Lung (tissue), 12 donors: ENCODE results near the gene ARID2. TPM values are rescaled to one million over a fixed set of nuclear protein-coding genes. Genes with fewer than 3 reads are reported as not detected.

Experiments
- ATAC-seq: fragments of 200-7000 bp; cut with Tn5 transposase; one replicate; pipeline ENCODE4 v1.9.1; 2020; ENCODE audit warnings: moderate number of reproducible peaks; ENCODE audit not compliant: insufficient read depth, low FRiP score
- DNase-seq, 3 donors: peaks; one replicate each; pipeline ENCODE4 v3.0.0-alpha.2; 2013 to 2017
- H3K27ac ChIP-seq, 2 donors: one replicate each; pipeline ENCODE4 v1.5.1; 2013; ENCODE audit warnings: mild to moderate bottlenecking in 2 of 2, moderate library complexity in 2 of 2, control low read depth in 1 of 2, inconsistent platforms in 1 of 2, low read depth in 1 of 2, low read length in 1 of 2
- H3K27me3 ChIP-seq, 3 donors: one replicate each; pipeline ENCODE4 v1.5.1; 2013; ENCODE audit warnings: low read length in 2 of 3; ENCODE audit not compliant: control insufficient read depth in 3 of 3, insufficient read depth in 3 of 3
- H3K36me3 ChIP-seq, 4 donors: one replicate each; pipeline ENCODE4 v1.5.1; 2013; ENCODE audit warnings: low read length in 4 of 4, mild to moderate bottlenecking in 1 of 4, moderate library complexity in 1 of 4; ENCODE audit not compliant: control insufficient read depth in 4 of 4, insufficient read depth in 4 of 4
- H3K4me1 ChIP-seq, 5 donors: one replicate each; pipeline ENCODE4 v1.5.1; 2013; ENCODE audit warnings: low read length in 5 of 5, mild to moderate bottlenecking in 2 of 5, moderate library complexity in 1 of 5; ENCODE audit not compliant: control insufficient read depth in 5 of 5, insufficient read depth in 5 of 5
- H3K4me3 ChIP-seq: one replicate; pipeline ENCODE4 v1.5.1; 2013; ENCODE audit warnings: mild to moderate bottlenecking, control low read depth, moderate library complexity
- H3K9ac ChIP-seq, 2 donors: one replicate each; pipeline ENCODE4 v1.5.1; 2013; ENCODE audit warnings: low read length in 2 of 2, control low read depth in 1 of 2; ENCODE audit not compliant: insufficient read depth in 1 of 2
- H3K9me3 ChIP-seq, 4 donors: one replicate each; pipeline ENCODE4 v1.5.1; 2013; ENCODE audit warnings: low read length in 3 of 4, mild to moderate bottlenecking in 1 of 4, moderate library complexity in 1 of 4; ENCODE audit not compliant: control insufficient read depth in 4 of 4, insufficient read depth in 3 of 4
- CTCF ChIP-seq: IDR thresholded peaks from 2 replicates; pipeline ENCODE4 v1.5.1; 2012; ENCODE audit warnings: mild to moderate bottlenecking; ENCODE audit errors: control extremely low read depth, extremely low read depth
- WGBS, 2 donors: extraction: QIAGEN DNeasy Blood & Tissue Kit; methylation state at CpG; one replicate each; pipeline ENCODE4 v1.1.7; 2013; 5-methylcytosine and 5-hydroxymethylcytosine counted together
- polyA plus RNA-seq, 2 donors: library from polyadenylated mRNA; stranded (reverse); fragments of 200-250 nt; gene quantifications; one replicate each; pipeline ENCODE4 v1.2.1, GENCODE V29; 2013
- total RNA-seq, 2 donors: library from RNA; depleted of rRNA in 1 of 2; stranded (reverse); fragments of >200 nt in 1 of 2; gene quantifications; one replicate each; pipeline ENCODE4 v1.2.1, GENCODE V29; 2014 to 2021
- donor health status: control.
- donor health status: control.
- donor health status: Bipolar disorder and iron deficiency.
- donor health status: healthy.
- donor health status: DM: yes; HTN: yes; CAD: no.

Gene ARID2
- total and polyA plus RNA-seq, 4 donors, result 5.3 to 79.2 (median 17.5) TPM

GRCh38 chr12:45743247-45743646 is 13.7 kb downstream of the ARID2 start:
- no peak for TF ChIP-seq CTCF
- Histone ChIP-seq H3K27ac (no peak overlapping the region), H3K4me1 (peaks cover 0 to 2% (median 0%) of the 10 kb centered on the region in 5 donors), H3K27me3 (no peaks in the 10 kb centered on the region), H3K9ac (no peak overlapping the region), H3K9me3 (no peaks in the 10 kb centered on the region), H3K36me3 (peaks cover 0 to 15% (median 5%) of the 10 kb centered on the region in 4 donors), H3K4me3 (no peak overlapping the region)
- DNase-seq (no peak), ATAC-seq (no peak)
- 95 to 98% methylated on average over 2 of the region's 2 CpGs for WGBS, 2 donors

GRCh38 chr12:45745861-45746277 is 16.4 kb downstream of the ARID2 start:
- H3K4me1 ChIP-seq, result peaks cover 0 to 7% (median 0%) of the 10 kb centered on the region in 5 donors
- H3K9ac ChIP-seq, result no peak overlapping the region
- no peaks in the 10 kb centered on the region for H3K9me3 ChIP-seq
- H3K4me3 ChIP-seq, result no peak overlapping the region
- DNase-seq, result peak in 2 of 3 donors; percentile 18 to 23
- peak; percentile 58 for ATAC-seq
- H3K36me3 ChIP-seq, result peaks cover 0 to 20% (median 7%) of the 10 kb centered on the region in 4 donors
- WGBS, 2 donors, result 72 to 90% methylated on average over 1 of the region's 1 CpG
- H3K27me3 ChIP-seq, result no peaks in the 10 kb centered on the region
- no peak overlapping the region for H3K27ac ChIP-seq
- no peak for TF ChIP-seq CTCF

GRCh38 chr12:45756666-45757065 is 27.2 kb downstream of the ARID2 start:
- Histone ChIP-seq H3K4me3 (no peak overlapping the region), H3K27me3 (no peaks in the 10 kb centered on the region), H3K27ac (no peak overlapping the region), H3K9me3 (no peaks in the 10 kb centered on the region), H3K9ac (no peak overlapping the region), H3K4me1 (peaks cover 0 to 8% (median 3%) of the 10 kb centered on the region in 5 donors), H3K36me3 (peaks cover 0 to 2% (median 1%) of the 10 kb centered on the region in 4 donors)
- WGBS, 2 donors, result 80 to 91% methylated on average over 3 of the region's 3 CpGs
- DNase-seq, result peak in 1 of 3 donors; percentile 35
- no peak for TF ChIP-seq CTCF
- no peak for ATAC-seq

GRCh38 chr12:45757172-45757571 is 27.7 kb downstream of the ARID2 start:
- no peaks in the 10 kb centered on the region for H3K27me3 ChIP-seq
- H3K4me1 ChIP-seq, result peaks cover 0 to 8% (median 3%) of the 10 kb centered on the region in 5 donors

More at GRCh38 chr12:45757172-45757571, 27.7 kb downstream of the ARID2 start:
- H3K27ac ChIP-seq, result no peak overlapping the region
- TF ChIP-seq CTCF, result no peak
- DNase-seq, result peak in 1 of 3 donors; percentile 15
- ATAC-seq, result no peak
- no peak overlapping the region for H3K4me3 ChIP-seq
- no peak overlapping the region for H3K9ac ChIP-seq
- peaks cover 0 to 2% (median 1%) of the 10 kb centered on the region in 4 donors for H3K36me3 ChIP-seq
- 75 to 89% methylated on average over 3 of the region's 3 CpGs for WGBS, 2 donors
- no peaks in the 10 kb centered on the region for H3K9me3 ChIP-seq
